C1 segment of cervical spinal cord (tissue), 14 donors: ENCODE measurements around the gene SLC6A11.

Source experiments
- DNase-seq, 14 donors: peaks; one replicate each; lab custom pipeline; 2025; lab: John Stamatoyannopoulos, UW

The SLC6A11 gene

GRCh38 chr3:10816019-10816862 lies at the start of gene SLC6A11:
TSS of gene SLC6A11 (plus strand) at chr3:10816228. CDS start at chr3:10816266, 38 bp downstream.
- peak in 3 of 14 donors; percentile 4 to 55 (median 27) for DNase-seq

GRCh38 chr3:10768708-10769394 lies 47.2 kb upstream of the SLC6A11 start:
- DNase-seq = no peak

- DNase-seq = no peak
Observed at GRCh38 chr3:10770547-10770946, 45.5 kb upstream of the SLC6A11 start.

- no peak for DNase-seq
Observed at GRCh38 chr3:10770981-10771380, 45.0 kb upstream of the SLC6A11 start.

- peak in 1 of 14 donors; percentile 28 for DNase-seq
Observed at GRCh38 chr3:10771486-10772270, 44.4 kb upstream of the SLC6A11 start.

GRCh38 chr3:10772271-10773161 lies 43.5 kb upstream of the SLC6A11 start:
- DNase-seq = peak in 2 of 14 donors; percentile 32 to 45

- no peak for DNase-seq
Observed at GRCh38 chr3:10774129-10774670, 41.8 kb upstream of the SLC6A11 start.

- no peak for DNase-seq
Observed at GRCh38 chr3:10774825-10775224, 41.2 kb upstream of the SLC6A11 start.

- no peak for DNase-seq
Observed at GRCh38 chr3:10775259-10775658, 40.8 kb upstream of the SLC6A11 start.

GRCh38 chr3:10775828-10776227 lies 40.2 kb upstream of the SLC6A11 start:
- DNase-seq = no peak

GRCh38 chr3:10777627-10778026 lies 38.4 kb upstream of the SLC6A11 start:
- DNase-seq = no peak

GRCh38 chr3:10778492-10779292 lies 37.3 kb upstream of the SLC6A11 start:
- DNase-seq = no peak

GRCh38 chr3:10779293-10779805 lies 36.7 kb upstream of the SLC6A11 start:
- no peak for DNase-seq

- DNase-seq = no peak
Observed at GRCh38 chr3:10780243-10780642, 35.8 kb upstream of the SLC6A11 start.

GRCh38 chr3:10780922-10781321 lies 35.1 kb upstream of the SLC6A11 start:
- DNase-seq = no peak

GRCh38 chr3:10781981-10782380 lies 34.0 kb upstream of the SLC6A11 start:
- no peak for DNase-seq

GRCh38 chr3:10783360-10784351 lies 32.4 kb upstream of the SLC6A11 start:
- no peak for DNase-seq

- DNase-seq = no peak
Observed at GRCh38 chr3:10786640-10787039, 29.4 kb upstream of the SLC6A11 start.
